Spinal cord (tissue), 10 donors: ENCODE measurements around the gene UTP3. TPM values are rescaled to one million over a fixed set of nuclear protein-coding genes. Genes with fewer than 3 reads are reported as not detected.

ENCODE experiments used
- DNase-seq, 6 donors: peaks; one replicate each; pipeline versions ENCODE4 v3.0.0 to v3.0.0-alpha.2; 2013 to 2015; ENCODE audit warnings: low spot score in 6 of 6, low read depth in 4 of 6
- H3K27ac ChIP-seq: one replicate; pipeline ENCODE4 v1.5.1; 2013; ENCODE audit warnings: low read depth, low read length, control low read depth
- H3K27me3 ChIP-seq: one replicate; pipeline ENCODE4 v1.6.1; 2013; ENCODE audit warnings: low read length; ENCODE audit not compliant: control insufficient read depth, insufficient read depth
- H3K36me3 ChIP-seq: one replicate; pipeline ENCODE4 v1.6.1; 2013; ENCODE audit warnings: low read length; ENCODE audit not compliant: control insufficient read depth, insufficient read depth
- H3K4me1 ChIP-seq: one replicate; pipeline ENCODE4 v1.6.1; 2013; ENCODE audit warnings: low read length; ENCODE audit not compliant: control insufficient read depth, insufficient read depth
- H3K4me3 ChIP-seq: one replicate; pipeline ENCODE4 v1.5.1; 2013; ENCODE audit warnings: low read depth, low read length, control low read depth
- H3K9me3 ChIP-seq: one replicate; pipeline ENCODE4 v1.6.1; 2013; ENCODE audit warnings: low read length; ENCODE audit not compliant: control insufficient read depth, insufficient read depth
- WGBS: methylation state at CpG from one replicate; pipeline ENCODE4 v1.1.5; 2013; ENCODE audit warnings: missing lambda C conversion rate; ENCODE audit not compliant: insufficient coverage; 5-methylcytosine and 5-hydroxymethylcytosine counted together
- polyA plus RNA-seq, 2 donors: library from polyadenylated mRNA; unstranded; fragments of 120-200 nt; gene quantifications; one replicate each; pipeline ENCODE4 v1.2.1, GENCODE V29; 2013; ENCODE audit not compliant: insufficient read length in 2 of 2
- total RNA-seq, 2 donors: library from RNA; depleted of rRNA in 1 of 2; stranded (reverse); fragments of 120-200 nt in 1 of 2; fragments of >200 nt in 1 of 2; gene quantifications; one replicate each; pipeline versions ENCODE4 v1.2.3 to v1.2.4, GENCODE V29; 2013 to 2014
- donor health status: healthy.

The UTP3 gene
- total and polyA plus RNA-seq, 4 donors = 16.4 to 28.3 (median 20.3) TPM

DNA sequence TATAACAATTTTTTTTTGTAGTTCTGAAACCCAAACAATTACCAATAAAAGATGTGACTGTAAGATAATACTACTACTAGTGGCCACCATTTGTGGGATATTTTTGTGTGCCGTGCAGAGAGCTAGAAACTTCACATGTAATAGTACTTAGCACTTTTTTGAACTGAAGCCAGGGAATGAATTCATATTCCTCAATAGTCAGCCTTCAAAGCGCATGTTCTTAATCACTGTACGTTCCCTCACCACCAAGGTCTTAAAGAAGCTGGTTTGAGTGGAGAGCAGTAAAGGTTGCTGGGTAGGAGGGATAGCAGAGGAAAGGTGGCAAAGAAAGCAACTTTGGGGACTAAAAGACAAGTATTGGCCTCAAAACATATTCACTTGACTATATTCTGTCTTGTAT lies 23.8 kb downstream of the UTP3 start:
- no peak overlapping the region for H3K27ac ChIP-seq
- DNase-seq = no peak
- H3K9me3 ChIP-seq = no peaks in the 10 kb centered on the region
- no peak overlapping the region for H3K4me3 ChIP-seq
- no CpG with 5 or more reads among the region's 3 CpGs for WGBS
- peaks cover 6% of the 10 kb centered on the region for H3K4me1 ChIP-seq
- H3K27me3 ChIP-seq = no peaks in the 10 kb centered on the region
- H3K36me3 ChIP-seq = no peaks in the 10 kb centered on the region

DNA sequence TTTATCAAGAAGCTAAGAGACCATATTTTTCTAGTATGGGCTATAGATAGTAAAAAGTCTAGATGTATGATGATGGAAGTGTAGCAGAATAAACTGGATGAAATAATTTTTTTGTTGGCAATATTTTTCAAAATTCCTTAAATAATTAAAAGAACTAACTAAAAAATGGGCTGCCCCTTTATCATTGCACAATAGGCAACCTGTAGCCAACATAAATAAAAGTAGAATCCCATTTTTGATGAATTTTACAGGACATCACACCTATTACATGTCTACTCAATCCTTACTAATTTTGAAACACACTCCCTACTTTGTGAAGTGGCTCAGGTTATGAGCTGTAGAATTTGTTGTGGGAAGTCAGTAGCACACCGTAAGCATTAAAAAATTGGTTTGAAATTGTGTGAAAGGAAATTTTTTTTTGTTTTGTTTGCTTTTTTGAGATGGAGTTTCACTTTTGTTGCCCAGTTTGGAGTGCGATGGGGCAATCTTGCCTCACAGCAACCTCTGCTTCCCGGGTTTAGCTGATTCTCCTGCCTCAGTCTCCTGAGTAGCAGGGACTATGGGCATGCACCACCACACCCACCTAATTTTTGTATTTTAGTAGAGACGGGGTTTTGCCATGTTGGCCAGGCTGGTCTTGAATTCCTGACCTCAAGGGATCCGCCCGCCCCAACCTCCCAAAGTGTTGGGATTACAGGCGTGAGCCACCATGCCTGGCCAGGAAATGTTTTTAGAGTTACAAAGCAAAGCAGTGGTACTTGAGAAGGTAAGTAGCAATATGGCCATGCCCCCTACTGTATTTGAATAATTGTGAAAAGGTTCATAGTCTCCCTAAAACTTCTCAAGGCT lies 24.5 kb downstream of the UTP3 start:
- peaks cover 4% of the 10 kb centered on the region for H3K4me1 ChIP-seq
- WGBS = 100% methylated on average over 2 of the region's 7 CpGs
- H3K27ac ChIP-seq = no peak overlapping the region
- no peaks in the 10 kb centered on the region for H3K9me3 ChIP-seq
- no peaks in the 10 kb centered on the region for H3K36me3 ChIP-seq
- H3K27me3 ChIP-seq = no peaks in the 10 kb centered on the region
- H3K4me3 ChIP-seq = no peak overlapping the region
- no peak for DNase-seq

DNA sequence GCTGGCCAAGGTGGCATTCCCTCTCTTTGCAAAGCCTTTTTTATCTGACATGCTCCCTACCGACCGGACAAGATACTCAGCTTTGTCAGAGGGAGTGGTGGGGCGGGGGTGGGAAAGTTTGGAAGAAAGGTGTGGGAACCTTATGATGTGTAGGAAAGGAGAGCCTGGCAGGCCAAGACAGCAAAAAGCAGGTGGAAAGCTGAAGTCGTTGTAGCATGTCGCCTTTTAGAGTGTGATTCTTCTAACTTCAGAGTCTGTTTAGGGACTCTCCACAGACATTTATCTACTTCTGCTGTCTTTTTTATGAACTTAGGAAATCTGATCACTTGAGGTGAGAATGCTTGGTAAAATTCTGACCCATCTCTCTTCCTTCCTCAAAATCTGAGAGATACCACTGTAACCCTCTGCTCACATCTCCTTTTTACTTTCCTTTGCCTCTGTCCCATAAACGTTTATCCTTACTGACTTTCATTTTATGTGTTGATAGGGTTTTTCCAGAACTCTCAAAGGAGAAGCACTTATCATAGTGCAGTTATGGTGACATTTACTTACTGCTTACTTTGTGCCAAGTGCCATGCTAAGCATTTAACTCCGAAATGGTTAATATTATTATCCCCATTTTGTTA lies 25.2 kb downstream of the UTP3 start:
- Histone ChIP-seq H3K27me3 (no peaks in the 10 kb centered on the region), H3K4me1 (peaks cover 4% of the 10 kb centered on the region), H3K36me3 (no peaks in the 10 kb centered on the region), H3K4me3 (no peak overlapping the region), H3K9me3 (no peaks in the 10 kb centered on the region), H3K27ac (no peak overlapping the region)
- no peak for DNase-seq
- WGBS = no CpG with 5 or more reads among the region's 7 CpGs

DNA sequence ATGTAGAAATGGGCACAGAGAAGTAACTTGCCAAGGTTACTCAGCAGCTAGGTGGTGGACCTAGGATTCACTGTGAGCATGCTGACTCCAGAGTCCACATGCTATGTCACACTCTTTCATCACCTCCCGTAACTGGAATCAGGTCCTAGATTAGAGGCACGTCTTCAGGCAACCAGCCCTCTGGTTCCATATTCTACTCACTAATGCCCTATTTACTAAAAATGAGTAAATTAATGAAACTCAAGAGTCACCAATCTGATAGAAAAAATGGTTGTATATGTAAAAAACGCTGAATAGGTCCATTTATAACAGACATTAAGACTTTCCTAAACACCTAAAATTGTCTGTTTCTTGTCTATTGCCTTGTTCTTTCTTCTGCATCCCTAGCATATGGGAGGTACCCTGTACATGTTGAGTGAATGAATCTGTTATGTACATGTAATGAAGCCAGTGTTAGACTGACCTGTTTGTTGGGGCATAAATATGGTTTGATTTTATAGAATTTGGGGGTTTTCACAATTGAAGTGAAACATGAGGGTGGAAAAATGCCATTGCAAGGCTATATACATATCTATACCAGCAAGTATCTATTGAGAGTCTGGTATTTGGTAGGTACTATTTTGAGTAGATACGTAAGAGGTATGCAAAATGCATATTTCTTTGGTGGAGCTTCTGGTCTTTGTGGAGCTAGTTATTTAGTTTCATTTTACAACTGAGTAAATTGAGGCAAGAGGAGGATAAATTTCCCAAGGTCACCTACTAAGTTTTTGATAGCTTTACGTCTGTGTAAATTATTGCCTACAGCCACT lies 26.0 kb downstream of the UTP3 start:
- H3K36me3 ChIP-seq = no peaks in the 10 kb centered on the region
- H3K27me3 ChIP-seq = no peaks in the 10 kb centered on the region
- no peaks in the 10 kb centered on the region for H3K9me3 ChIP-seq
- DNase-seq = no peak
- 100% methylated on average over 1 of the region's 5 CpGs for WGBS
- no peak overlapping the region for H3K4me3 ChIP-seq
- H3K4me1 ChIP-seq = peaks cover 4% of the 10 kb centered on the region
- H3K27ac ChIP-seq = no peak overlapping the region

DNA sequence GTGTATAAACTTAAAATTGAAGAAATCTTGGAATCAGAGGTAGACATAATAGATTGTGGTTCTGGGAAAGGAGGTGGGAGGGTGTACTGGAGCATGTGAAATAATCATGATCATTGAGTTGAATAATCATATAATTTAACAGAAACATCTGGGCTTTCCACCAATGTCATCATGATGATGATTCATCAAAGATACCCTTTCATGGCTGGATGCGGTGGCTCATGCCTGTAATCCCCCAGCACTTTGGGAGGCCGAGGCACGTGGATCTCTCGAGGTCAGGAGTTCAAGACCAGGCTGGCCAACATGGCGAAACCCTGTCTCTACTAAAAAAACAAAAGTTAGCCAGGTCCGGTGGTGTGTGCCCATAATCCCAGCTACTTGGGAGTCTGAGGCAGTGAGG lies 26.8 kb downstream of the UTP3 start:
- no peak for DNase-seq
- H3K27ac ChIP-seq = no peak overlapping the region

DNA sequence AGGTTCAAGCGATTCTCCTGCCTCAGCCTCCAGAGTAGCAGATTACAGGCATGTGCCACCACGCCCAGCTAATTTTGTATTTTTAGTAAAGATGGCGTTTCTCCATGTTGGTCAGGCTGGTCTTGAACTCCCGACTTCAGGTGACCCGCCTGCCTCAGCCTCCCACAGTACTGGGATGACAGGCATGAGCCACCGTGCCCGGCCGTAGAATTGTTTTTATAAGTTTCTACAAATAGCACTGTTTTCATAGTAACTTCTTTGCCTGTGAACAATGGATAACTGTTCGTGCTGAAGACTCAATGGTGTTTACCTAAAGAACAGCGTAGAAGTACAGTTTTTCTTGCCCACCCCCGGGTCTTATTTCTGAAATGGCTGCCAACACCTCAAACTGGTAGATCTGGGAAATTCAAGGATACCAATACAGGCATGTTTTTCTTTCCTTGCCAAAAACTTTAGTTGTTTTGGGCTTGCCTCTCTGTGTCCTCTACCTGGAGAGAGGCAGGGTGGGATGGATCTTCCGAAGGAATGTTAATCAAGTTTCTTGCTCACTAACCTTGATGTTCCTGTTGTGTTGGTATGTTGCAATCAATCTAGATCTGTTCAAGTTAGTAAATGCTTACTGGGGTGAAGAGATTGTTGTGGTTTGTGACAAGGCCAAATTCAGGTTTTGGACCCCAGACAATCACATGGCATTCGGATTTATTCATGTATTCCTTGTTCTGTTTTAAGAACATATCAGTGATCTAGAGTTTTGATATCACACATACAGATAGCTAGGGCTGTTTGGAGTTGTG lies 30.7 kb downstream of the UTP3 start:
- no peaks in the 10 kb centered on the region for H3K36me3 ChIP-seq
- no peak overlapping the region for H3K27ac ChIP-seq
- H3K9me3 ChIP-seq = no peaks in the 10 kb centered on the region
- H3K27me3 ChIP-seq = no peaks in the 10 kb centered on the region
- 87% methylated on average over 9 of the region's 13 CpGs for WGBS
- DNase-seq = no peak
- no peak overlapping the region for H3K4me3 ChIP-seq
- H3K4me1 ChIP-seq = no peaks in the 10 kb centered on the region

More for the DNA sequence above, 26.8 kb downstream of the UTP3 start:
- Histone ChIP-seq H3K36me3 (no peaks in the 10 kb centered on the region), H3K4me3 (no peak overlapping the region), H3K4me1 (peaks cover 4% of the 10 kb centered on the region), H3K9me3 (no peaks in the 10 kb centered on the region), H3K27me3 (no peaks in the 10 kb centered on the region)
- 90% methylated on average over 5 of the region's 6 CpGs for WGBS

DNA sequence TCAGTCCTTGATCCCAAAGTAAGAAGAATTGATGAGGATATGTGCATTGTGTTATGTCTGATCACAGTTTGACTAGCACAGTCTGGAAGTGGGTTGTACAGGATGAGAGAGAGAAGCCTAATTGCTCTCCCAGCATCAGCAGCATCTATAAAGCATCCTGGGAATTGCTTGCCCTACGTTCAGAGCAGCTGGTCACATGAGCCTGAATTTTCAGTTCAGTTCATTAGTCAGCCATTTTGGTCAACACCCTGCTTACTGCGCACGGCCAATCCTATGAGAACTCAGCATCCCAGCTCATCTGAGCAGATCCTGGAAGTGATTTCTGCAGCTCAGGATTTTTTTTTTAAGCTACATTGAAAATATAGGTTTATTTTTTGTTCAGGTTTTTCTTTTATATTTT lies 33.4 kb downstream of the UTP3 start, which contains the start of gene RUFY3:
Gene RUFY3, plus strand, starts transcription at position 218 of the 400 bp plus-strand sequence. CDS start 610 bp downstream, outside the sequence.
- Histone ChIP-seq H3K27ac (peak within 1 kb of the TSS; percentile 86), H3K4me1 (peaks cover 6% of the 10 kb centered on the region), H3K36me3 (no peaks in the 10 kb centered on the region), H3K9me3 (no peaks in the 10 kb centered on the region), H3K27me3 (no peaks in the 10 kb centered on the region), H3K4me3 (peak within 1 kb of the TSS; percentile 63)
- peak; percentile 73 to 99 (median 82) for DNase-seq
- WGBS = 27% methylated on average over 3 of the region's 3 CpGs

DNA sequence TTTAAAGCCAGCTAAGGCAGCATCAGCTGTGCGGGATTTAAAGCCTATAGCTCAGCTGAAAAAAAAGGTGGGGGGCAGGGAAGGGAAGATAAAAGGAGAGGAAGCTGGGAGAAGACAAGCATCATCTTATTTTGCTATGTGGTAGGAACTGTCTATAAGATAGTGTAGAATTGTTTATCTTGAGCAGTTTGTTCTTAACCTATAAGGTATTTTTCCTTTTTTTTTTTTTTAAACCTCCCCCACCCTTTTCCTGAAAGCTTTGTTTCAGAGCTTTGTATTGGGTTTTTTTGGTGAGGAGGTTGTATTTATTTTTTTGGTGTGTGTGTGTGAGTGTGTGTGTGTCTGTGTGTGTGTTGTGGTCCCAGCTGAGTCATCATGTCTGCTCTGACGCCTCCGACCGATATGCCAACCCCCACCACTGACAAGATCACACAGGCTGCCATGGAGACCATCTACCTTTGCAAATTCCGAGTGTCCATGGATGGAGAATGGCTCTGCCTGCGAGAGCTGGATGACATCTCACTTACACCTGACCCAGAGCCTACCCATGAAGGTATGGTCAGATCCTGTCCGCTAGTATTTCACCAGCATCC lies 34.0 kb downstream of the UTP3 start:
- peak in 2 of 6 donors; percentile 74 to 90 for DNase-seq
- H3K9me3 ChIP-seq = no peaks in the 10 kb centered on the region
- no peaks in the 10 kb centered on the region for H3K36me3 ChIP-seq
- H3K4me3 ChIP-seq = peak overlapping the region; percentile 63
- peak overlapping the region; percentile 86 for H3K27ac ChIP-seq
- 0% methylated on average over 1 of the region's 7 CpGs for WGBS
- no peaks in the 10 kb centered on the region for H3K27me3 ChIP-seq
- H3K4me1 ChIP-seq = peaks cover 6% of the 10 kb centered on the region
